Measurements from ENCODE around the gene SPTBN1.
A peak's percentile ranks its signal among the peaks of the same experiment; 100 is the strongest.

SPTBN1 gene

GRCh38 chr2:54651291-54651690 is 195.2 kb downstream of the SPTBN1 start:
- no peak for TF ChIP-seq CTCF (IDR thresholded peaks at IDR 0.05)
- DNase-seq, result no peak
- no peaks in the 10 kb centered on the region for H3K27me3 Mint-ChIP-seq (ENCODE audit: low read depth, poor library complexity)
- no peak overlapping the region for H3K4me3 Mint-ChIP-seq
- H3K36me3 Mint-ChIP-seq (ENCODE audit: low read depth), result peaks cover 83% of the 10 kb centered on the region
- H3K9me3 Mint-ChIP-seq, result no peaks in the 10 kb centered on the region
- no peak overlapping the region for H3K27ac Mint-ChIP-seq
- H3K4me1 Mint-ChIP-seq, result no peaks in the 10 kb centered on the region

GRCh38 chr2:54652540-54652939 is 196.4 kb downstream of the SPTBN1 start:
- Mint-ChIP-seq H3K4me1 (peaks cover 1% of the 10 kb centered on the region), H3K27ac (no peak overlapping the region), H3K4me3 (no peak overlapping the region), H3K27me3 (ENCODE audit: low read depth, poor library complexity) (no peaks in the 10 kb centered on the region), H3K9me3 (no peaks in the 10 kb centered on the region), H3K36me3 (ENCODE audit: low read depth) (peaks cover 72% of the 10 kb centered on the region)
- no peak for DNase-seq
- no peak for TF ChIP-seq CTCF (IDR thresholded peaks at IDR 0.05)

- no peak for DNase-seq
- Mint-ChIP-seq H3K36me3 (ENCODE audit: low read depth) (peaks cover 66% of the 10 kb centered on the region), H3K4me1 (peaks cover 12% of the 10 kb centered on the region), H3K27me3 (ENCODE audit: low read depth, poor library complexity) (no peaks in the 10 kb centered on the region), H3K9me3 (no peaks in the 10 kb centered on the region), H3K4me3 (no peak overlapping the region), H3K27ac (no peak overlapping the region)
- no peak for TF ChIP-seq CTCF (IDR thresholded peaks at IDR 0.05)
Measured at GRCh38 chr2:54653572-54654204, 197.6 kb downstream of the SPTBN1 start.

GRCh38 chr2:54655046-54655809 is 199.1 kb downstream of the SPTBN1 start:
- Mint-ChIP-seq H3K27me3 (ENCODE audit: low read depth, poor library complexity) (no peaks in the 10 kb centered on the region), H3K27ac (no peak overlapping the region), H3K4me3 (no peak overlapping the region), H3K36me3 (ENCODE audit: low read depth) (peaks cover 64% of the 10 kb centered on the region), H3K4me1 (peaks cover 15% of the 10 kb centered on the region), H3K9me3 (no peaks in the 10 kb centered on the region)
- DNase-seq, result no peak
- no peak for TF ChIP-seq CTCF (IDR thresholded peaks at IDR 0.05)

- Mint-ChIP-seq H3K36me3 (ENCODE audit: low read depth) (peaks cover 62% of the 10 kb centered on the region), H3K4me3 (no peak overlapping the region), H3K27ac (peak overlapping the region; percentile 23), H3K27me3 (ENCODE audit: low read depth, poor library complexity) (no peaks in the 10 kb centered on the region), H3K9me3 (no peaks in the 10 kb centered on the region), H3K4me1 (peaks cover 15% of the 10 kb centered on the region)
- no peak for TF ChIP-seq CTCF (IDR thresholded peaks at IDR 0.05)
- DNase-seq, result no peak
Measured at GRCh38 chr2:54656863-54657262, 200.7 kb downstream of the SPTBN1 start.

Measured in nephron progenitor cell (in vitro differentiated cells).